ENCODE results near the gene NEDD9.

NEDD9 gene

GRCh38 chr6:11235062-11235461 lies 2.6 kb upstream of the NEDD9 start:
- no peaks in the 10 kb centered on the region for H3K27me3 ChIP-seq (ENCODE audit: low read depth)
- no peak for DNase-seq (ENCODE audit: low spot score in 2 of 2)
- in situ Hi-C loops (cut with MboI; ENCODE audit: low sequenced_read_pairs) = loop anchor here (10.0 kb wide), 1 partner anchor 260 kb away; no protein-coding TSS in a partner anchor
- peaks cover 2% of the 10 kb centered on the region; the same call in 1 of the 2 replicates for H3K36me3 ChIP-seq (replicated peaks)
- H3K9me3 ChIP-seq = no peaks in the 10 kb centered on the region
- peaks cover 14% of the 10 kb centered on the region for H3K4me1 ChIP-seq
- H3K4me3 ChIP-seq = no peak overlapping the region

GRCh38 chr6:11233673-11234573 lies 1.5 kb upstream of the NEDD9 start:
- H3K4me1 ChIP-seq = peaks cover 18% of the 10 kb centered on the region
- H3K36me3 ChIP-seq (replicated peaks) = peaks cover 5% of the 10 kb centered on the region; the same call in 1 of the 2 replicates
- no peak overlapping the region for H3K4me3 ChIP-seq
- in situ Hi-C loops (cut with MboI; ENCODE audit: low sequenced_read_pairs) = loop anchor here (10.0 kb wide), 1 partner anchor 261 kb away; no protein-coding TSS in a partner anchor
- no peaks in the 10 kb centered on the region for H3K27me3 ChIP-seq (ENCODE audit: low read depth)
- no peaks in the 10 kb centered on the region for H3K9me3 ChIP-seq
- no peak for DNase-seq (ENCODE audit: low spot score in 2 of 2)

GRCh38 chr6:11232770-11233626 lies 530 bp upstream of the NEDD9 start:
- H3K36me3 ChIP-seq (replicated peaks) = peaks cover 5% of the 10 kb centered on the region; the same call in 1 of the 2 replicates
- no peaks in the 10 kb centered on the region for H3K27me3 ChIP-seq (ENCODE audit: low read depth)
- in situ Hi-C loops (cut with MboI; ENCODE audit: low sequenced_read_pairs) = loop anchor here (10.0 kb wide), 1 partner anchor 262 kb away; no protein-coding TSS in a partner anchor
- H3K9me3 ChIP-seq = no peaks in the 10 kb centered on the region
- peak; percentile 66 to 85 for DNase-seq (ENCODE audit: low spot score in 2 of 2)
- peaks cover 26% of the 10 kb centered on the region for H3K4me1 ChIP-seq
- peak overlapping the region; percentile 74 for H3K4me3 ChIP-seq

- in situ Hi-C loops (cut with MboI; ENCODE audit: low sequenced_read_pairs) = loop anchor here (10.0 kb wide), 1 partner anchor 263 kb away; no protein-coding TSS in a partner anchor
- H3K4me1 ChIP-seq = peaks cover 38% of the 10 kb centered on the region
These were observed 790 bp downstream of the NEDD9 start for GRCh38 chr6:11231564-11232192.

GRCh38 chr6:11231108-11231463 lies 1.4 kb downstream of the NEDD9 start:
- peaks cover 41% of the 10 kb centered on the region for H3K4me1 ChIP-seq
- in situ Hi-C loops (cut with MboI; ENCODE audit: low sequenced_read_pairs) = loop anchor here (10.0 kb wide), 1 partner anchor 264 kb away; no protein-coding TSS in a partner anchor
- no peak for DNase-seq (ENCODE audit: low spot score in 2 of 2)
- no peaks in the 10 kb centered on the region for H3K9me3 ChIP-seq
- peaks cover 8% of the 10 kb centered on the region; the same call in 1 of the 2 replicates for H3K36me3 ChIP-seq (replicated peaks)
- no peaks in the 10 kb centered on the region for H3K27me3 ChIP-seq (ENCODE audit: low read depth)
- peak overlapping the region; percentile 74 for H3K4me3 ChIP-seq

More at GRCh38 chr6:11231564-11232192, 790 bp downstream of the NEDD9 start:
- Histone ChIP-seq H3K27me3 (ENCODE audit: low read depth) (no peaks in the 10 kb centered on the region), H3K9me3 (no peaks in the 10 kb centered on the region), H3K4me3 (peak overlapping the region; percentile 74), H3K36me3 (replicated peaks) (peaks cover 8% of the 10 kb centered on the region; the same call in 1 of the 2 replicates)
- peak; percentile 74 to 87 for DNase-seq (ENCODE audit: low spot score in 2 of 2)

GRCh38 chr6:11230158-11231107 lies 2.0 kb downstream of the NEDD9 start:
- no peaks in the 10 kb centered on the region for H3K27me3 ChIP-seq (ENCODE audit: low read depth)
- peaks cover 8% of the 10 kb centered on the region; the same call in 1 of the 2 replicates for H3K36me3 ChIP-seq (replicated peaks)
- DNase-seq (ENCODE audit: low spot score in 2 of 2) = no peak
- H3K4me3 ChIP-seq = peak overlapping the region; percentile 74
- peaks cover 43% of the 10 kb centered on the region for H3K4me1 ChIP-seq
- H3K9me3 ChIP-seq = no peaks in the 10 kb centered on the region
- in situ Hi-C loops (cut with MboI; ENCODE audit: low sequenced_read_pairs) = loop anchor here (10.0 kb wide), 1 partner anchor 264 kb away; no protein-coding TSS in a partner anchor

GRCh38 chr6:11229655-11230046 lies 2.8 kb downstream of the NEDD9 start:
- peak overlapping the region; percentile 74 for H3K4me3 ChIP-seq
- in situ Hi-C loops (cut with MboI; ENCODE audit: low sequenced_read_pairs) = loop anchor here (10.0 kb wide), 1 partner anchor 265 kb away; no protein-coding TSS in a partner anchor
- DNase-seq (ENCODE audit: low spot score in 2 of 2) = peak in 1 of 2 experiments; percentile 62

GRCh38 chr6:11228935-11229654 lies 3.4 kb downstream of the NEDD9 start:
- Histone ChIP-seq H3K27me3 (ENCODE audit: low read depth) (no peaks in the 10 kb centered on the region), H3K36me3 (replicated peaks) (peaks cover 12% of the 10 kb centered on the region; the same call in 1 of the 2 replicates), H3K9me3 (no peaks in the 10 kb centered on the region), H3K4me1 (peaks cover 49% of the 10 kb centered on the region), H3K4me3 (peak overlapping the region; percentile 74)
- peak in 1 of 2 experiments; percentile 59 for DNase-seq (ENCODE audit: low spot score in 2 of 2)
- in situ Hi-C loops (cut with MboI; ENCODE audit: low sequenced_read_pairs) = no loop called here

More at GRCh38 chr6:11229655-11230046, 2.8 kb downstream of the NEDD9 start:
- H3K4me1 ChIP-seq = peaks cover 50% of the 10 kb centered on the region
- H3K9me3 ChIP-seq = no peaks in the 10 kb centered on the region
- peaks cover 12% of the 10 kb centered on the region; the same call in 1 of the 2 replicates for H3K36me3 ChIP-seq (replicated peaks)
- H3K27me3 ChIP-seq (ENCODE audit: low read depth) = no peaks in the 10 kb centered on the region

- Histone ChIP-seq H3K4me1 (peaks cover 37% of the 10 kb centered on the region), H3K9me3 (no peaks in the 10 kb centered on the region), H3K36me3 (replicated peaks) (peaks cover 12% of the 10 kb centered on the region; the same call in 1 of the 2 replicates), H3K27me3 (ENCODE audit: low read depth) (no peaks in the 10 kb centered on the region), H3K4me3 (no peak overlapping the region)
- DNase-seq (ENCODE audit: low spot score in 2 of 2) = no peak
- in situ Hi-C loops (cut with MboI; ENCODE audit: low sequenced_read_pairs) = no loop called here
These were observed 4.8 kb downstream of the NEDD9 start for GRCh38 chr6:11227698-11228097.

GRCh38 chr6:11226005-11226404 lies 6.5 kb downstream of the NEDD9 start:
- Histone ChIP-seq H3K27me3 (ENCODE audit: low read depth) (no peaks in the 10 kb centered on the region), H3K4me1 (peaks cover 37% of the 10 kb centered on the region), H3K4me3 (no peak overlapping the region), H3K9me3 (no peaks in the 10 kb centered on the region), H3K36me3 (replicated peaks) (peaks cover 12% of the 10 kb centered on the region; the same call in 1 of the 2 replicates)
- in situ Hi-C loops (cut with MboI; ENCODE audit: low sequenced_read_pairs) = no loop called here
- DNase-seq (ENCODE audit: low spot score in 2 of 2) = no peak

GRCh38 chr6:11224966-11225463 lies 7.5 kb downstream of the NEDD9 start:
- no peaks in the 10 kb centered on the region for H3K27me3 ChIP-seq (ENCODE audit: low read depth)
- H3K4me1 ChIP-seq = peaks cover 37% of the 10 kb centered on the region
- peaks cover 18% of the 10 kb centered on the region for H3K36me3 ChIP-seq (replicated peaks)
- in situ Hi-C loops (cut with MboI; ENCODE audit: low sequenced_read_pairs) = no loop called here
- no peak for DNase-seq (ENCODE audit: low spot score in 2 of 2)
- H3K4me3 ChIP-seq = no peak overlapping the region
- no peaks in the 10 kb centered on the region for H3K9me3 ChIP-seq
